Erythroblast (primary cell): ENCODE data around the gene OR8D2.

ENCODE experiments used
- DNase-seq, 2 experiments: peaks; one replicate each; lab custom pipeline; 2025; lab: John Stamatoyannopoulos, UW
- GATA1 ChIP-seq: IDR thresholded peaks from 2 replicates; pipeline ENCODE4 v1.6.1; 2011; ENCODE audit warnings: low read depth, mild to moderate bottlenecking, control low read depth, low read length, moderate library complexity
- POLR2A ChIP-seq: IDR thresholded peaks from 2 replicates; pipeline ENCODE4 v1.6.1; 2011; ENCODE audit warnings: mild to moderate bottlenecking, low read length

Gene OR8D2, protein sequence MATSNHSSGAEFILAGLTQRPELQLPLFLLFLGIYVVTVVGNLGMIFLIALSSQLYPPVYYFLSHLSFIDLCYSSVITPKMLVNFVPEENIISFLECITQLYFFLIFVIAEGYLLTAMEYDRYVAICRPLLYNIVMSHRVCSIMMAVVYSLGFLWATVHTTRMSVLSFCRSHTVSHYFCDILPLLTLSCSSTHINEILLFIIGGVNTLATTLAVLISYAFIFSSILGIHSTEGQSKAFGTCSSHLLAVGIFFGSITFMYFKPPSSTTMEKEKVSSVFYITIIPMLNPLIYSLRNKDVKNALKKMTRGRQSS

GRCh38 chr11:124320097-124320496 lies at the start of gene OR8D2:
OR8D2 (minus strand) TSS chr11:124320197; CDS start chr11:124320197, 0 bp downstream.
- no peak for DNase-seq
- TF ChIP-seq POLR2A (no peak), GATA1 (no peak)

GRCh38 chr11:124359566-124359965 lies 39.6 kb upstream of the OR8D2 start:
- TF ChIP-seq POLR2A (no peak), GATA1 (no peak)
- DNase-seq: no peak

DNA sequence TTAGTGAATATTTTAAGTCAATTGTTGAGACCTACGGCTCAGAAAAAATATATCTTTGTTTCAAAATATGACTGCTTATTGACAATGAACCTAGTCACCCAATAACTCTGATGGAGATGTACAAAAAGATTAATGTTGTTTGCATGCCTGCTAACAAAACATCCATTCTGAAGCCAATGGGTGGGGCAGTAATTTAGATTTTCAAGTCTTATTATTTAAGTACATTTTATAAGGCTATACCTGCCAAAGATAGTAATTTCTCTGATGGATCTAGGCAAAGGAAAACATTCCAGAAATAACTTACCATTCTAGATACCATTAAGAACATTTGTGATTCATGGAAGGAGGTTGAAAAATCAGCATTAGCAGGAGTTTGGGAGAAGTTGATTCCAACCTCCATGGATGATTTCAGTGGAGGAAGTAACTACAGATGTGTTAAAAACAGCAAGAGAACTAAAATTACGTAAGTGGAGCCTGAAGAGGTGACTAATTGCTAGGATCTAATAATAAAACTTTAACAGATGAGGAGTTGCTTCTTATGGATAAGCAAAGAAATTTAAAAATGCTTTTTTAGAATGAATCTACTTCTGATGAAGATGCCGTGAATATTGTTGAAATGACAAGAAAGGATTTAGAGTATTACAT lies 26.4 kb upstream of the OR8D2 start:
- no peak for TF ChIP-seq GATA1

GRCh38 chr11:124344346-124344745 lies 24.3 kb upstream of the OR8D2 start:
- no peak for TF ChIP-seq POLR2A
- TF ChIP-seq GATA1: no peak
- DNase-seq: no peak

More for the DNA sequence above, 26.4 kb upstream of the OR8D2 start:
- DNase-seq: no peak

- DNase-seq: no peak
- TF ChIP-seq GATA1: no peak
- no peak for TF ChIP-seq POLR2A
Measured at GRCh38 chr11:124340142-124340447, 20.1 kb upstream of the OR8D2 start.

- TF ChIP-seq GATA1: no peak
- no peak for DNase-seq
Measured at GRCh38 chr11:124339396-124340141, 19.6 kb upstream of the OR8D2 start.

GRCh38 chr11:124331873-124332272 lies 11.9 kb upstream of the OR8D2 start:
- DNase-seq: no peak
- TF ChIP-seq POLR2A (no peak), GATA1 (no peak)

- peak; percentile 15 to 41 for DNase-seq
- no peak for TF ChIP-seq GATA1
- no peak for TF ChIP-seq POLR2A
Measured at GRCh38 chr11:124329787-124330478, 9.9 kb upstream of the OR8D2 start.

DNA sequence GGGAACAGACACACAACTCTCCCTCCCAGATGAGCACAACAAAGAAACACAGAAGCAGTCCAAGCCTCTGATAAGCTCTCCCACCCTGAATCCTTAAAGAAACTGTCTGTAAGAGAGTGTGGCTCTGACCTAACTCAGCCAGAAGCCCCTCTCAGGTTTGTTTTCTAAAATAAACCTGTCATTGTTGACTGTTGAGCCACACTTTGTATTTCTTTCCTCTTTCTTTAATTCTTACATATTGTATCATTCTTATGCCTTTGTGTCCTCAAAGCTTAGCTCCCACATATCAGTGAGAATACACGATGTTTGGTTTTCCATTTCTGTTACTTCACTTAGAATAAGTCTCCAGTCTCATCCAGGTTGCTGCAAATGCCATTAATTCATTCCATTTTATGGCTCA lies 7.8 kb upstream of the OR8D2 start:
- TF ChIP-seq GATA1 (no peak), POLR2A (no peak)
- DNase-seq: no peak

DNA sequence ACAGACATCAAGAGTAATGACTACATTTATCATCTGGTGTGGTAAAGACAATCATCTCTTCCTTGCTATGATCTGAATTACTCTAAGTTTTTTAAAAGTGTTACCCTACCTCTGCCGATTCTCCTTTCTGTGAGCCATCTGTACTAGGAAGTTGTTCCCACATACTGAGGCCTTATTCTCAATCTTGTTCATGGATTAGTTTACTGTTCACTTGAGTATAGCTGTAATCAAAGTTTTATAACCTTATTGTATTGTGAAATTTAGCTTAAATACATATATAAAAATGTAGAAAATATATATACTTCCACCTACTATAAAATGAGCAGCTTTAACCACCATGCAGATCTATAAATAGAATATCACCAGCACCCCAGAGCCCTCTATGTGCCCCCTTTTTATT lies 2.4 kb upstream of the OR8D2 start:
- TF ChIP-seq POLR2A (no peak), GATA1 (no peak)

GRCh38 chr11:124315052-124315451 lies 4.9 kb downstream of the OR8D2 start:
- TF ChIP-seq POLR2A (no peak), GATA1 (no peak)
- no peak for DNase-seq

More for the DNA sequence above, 2.4 kb upstream of the OR8D2 start:
- DNase-seq: no peak

GRCh38 chr11:124313849-124314248 lies 6.1 kb downstream of the OR8D2 start, which contains the start of gene OR8D1:
OR8D1 (minus strand) TSS chr11:124313949; CDS start chr11:124310766, 3,183 bp downstream.
- TF ChIP-seq POLR2A (no peak), GATA1 (no peak)
- no peak for DNase-seq

- TF ChIP-seq POLR2A (no peak), GATA1 (no peak)
- no peak for DNase-seq
Measured at GRCh38 chr11:124313131-124313530, 6.9 kb downstream of the OR8D2 start.
